Endometrial microvascular endothelial cells (primary cell): ENCODE data around the gene MKRN2. TPM values are rescaled to one million over a fixed set of nuclear protein-coding genes. Genes with fewer than 3 reads are reported as not detected.
"Not testable (repeated sequence)": the region's sequence is repeated elsewhere in the genome, so short reads cannot be mapped to it uniquely, and the experiment has no call there.

Source experiments
- in situ Hi-C: cut with HindIII; loops from 2 replicates; pipeline ENCODE4 v1.10.0; 2017; ENCODE audit warnings: low sequenced_read_pairs, low pct_unique_long_range_greater_than_20kb; ENCODE audit errors: inconsistent ontology term
- total RNA-seq: library from RNA; depleted of rRNA; stranded (reverse); fragments of >200 nt; gene quantifications from one replicate; pipeline ENCODE4 v1.2.3, GENCODE V29; 2015; ENCODE audit errors: inconsistent ontology term

MKRN2 gene
- total RNA-seq, 1 donor from 2014 or later: 33.0 TPM

DNA sequence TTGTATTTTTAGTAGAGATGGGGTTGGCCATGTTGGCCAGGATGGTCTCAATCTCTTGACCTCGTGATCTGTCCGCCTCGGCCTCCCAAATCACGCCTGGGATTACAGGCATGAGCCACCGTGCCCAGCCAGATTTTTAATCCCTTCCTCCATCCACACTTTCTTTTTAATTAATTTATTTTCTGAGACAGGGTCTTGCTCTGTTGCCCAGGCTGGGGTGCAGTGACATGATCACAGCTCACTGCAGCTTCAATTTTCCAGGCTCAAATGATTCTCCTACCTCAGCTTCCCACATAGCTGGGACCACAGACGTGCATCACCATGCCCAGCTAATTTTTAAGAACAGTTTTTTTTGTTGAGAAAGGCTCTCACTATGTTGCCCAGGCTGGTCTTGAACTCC, 63.4 kb downstream of the MKRN2 start:
- in situ Hi-C loops: no loop called here

DNA sequence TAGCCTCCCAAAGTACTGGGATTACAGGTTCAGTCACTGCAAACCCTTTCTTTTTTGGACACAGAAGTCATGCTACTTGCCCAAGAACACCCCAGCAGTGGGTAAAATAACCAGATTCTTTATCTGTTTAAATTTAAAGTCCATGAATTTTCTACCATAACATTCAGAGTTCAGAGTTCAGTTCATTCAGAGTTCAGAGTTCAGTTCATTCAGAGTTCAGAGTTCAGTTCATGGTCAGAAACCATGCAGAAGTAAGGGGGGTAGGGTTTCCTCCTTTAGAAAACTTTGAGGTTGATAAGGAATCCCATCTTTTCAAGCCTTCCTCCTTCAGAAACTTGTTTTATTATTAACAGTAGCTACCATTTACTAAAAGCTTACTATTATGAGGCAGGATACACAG, 63.8 kb downstream of the MKRN2 start:
- in situ Hi-C loops: no loop called here

DNA sequence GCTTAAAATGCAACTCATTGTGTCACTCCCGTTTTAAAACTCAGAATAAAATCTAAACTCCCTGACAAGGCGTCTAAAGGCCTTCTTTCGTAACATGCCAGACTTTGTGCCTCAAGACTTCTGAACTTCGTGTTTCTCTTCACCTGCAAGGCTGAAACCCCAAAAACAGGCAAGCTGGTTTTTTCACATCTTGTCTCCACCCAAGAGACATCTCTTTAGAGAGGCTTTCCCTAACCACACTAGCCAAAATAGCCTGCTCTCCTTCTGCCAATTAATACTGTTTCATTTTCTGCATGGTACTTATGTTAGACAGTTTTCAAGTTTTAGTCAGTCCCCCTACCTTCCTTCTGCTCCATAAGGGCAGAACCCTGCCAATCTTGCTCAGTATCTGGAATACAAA, 65.4 kb downstream of the MKRN2 start:
- in situ Hi-C loops: no loop called here

DNA sequence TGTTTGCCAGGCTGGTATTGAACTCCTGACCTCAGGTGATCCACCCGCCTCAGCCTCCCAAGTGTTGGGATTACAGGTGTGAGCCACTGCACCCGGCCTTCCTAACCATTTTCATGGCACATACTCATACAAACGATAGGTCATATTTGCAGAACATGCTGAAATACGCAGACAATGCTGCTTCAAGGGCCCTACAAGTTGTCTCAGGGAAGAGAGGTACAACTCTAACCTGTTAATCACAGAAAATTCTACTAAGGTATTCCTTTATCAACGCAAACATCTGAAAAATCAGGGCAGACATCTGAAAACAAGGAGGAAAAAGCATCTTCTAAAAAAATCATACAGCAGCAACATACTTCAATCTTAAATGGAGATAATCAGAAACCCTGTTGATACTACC, 67.2 kb downstream of the MKRN2 start:
- in situ Hi-C loops: no loop called here

DNA sequence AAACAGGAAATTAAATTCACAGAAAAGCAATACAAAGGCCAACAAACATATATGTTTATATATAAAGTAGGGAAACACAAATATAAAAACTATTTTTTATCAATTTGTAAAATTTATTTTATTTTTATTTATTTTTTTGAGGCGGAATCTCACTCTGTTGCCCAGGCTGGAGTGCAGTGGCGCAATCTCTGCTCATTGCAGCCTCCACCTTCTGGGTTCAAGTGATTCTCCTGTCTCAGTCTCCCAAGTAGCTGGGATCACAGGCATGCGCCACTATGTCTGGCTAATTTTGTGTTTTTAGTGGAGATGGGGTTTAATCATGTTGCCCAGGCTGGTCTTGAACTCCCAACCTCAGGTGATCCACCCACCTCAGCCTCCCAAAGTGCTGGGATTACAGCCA, 68.1 kb downstream of the MKRN2 start:
- in situ Hi-C loops: not testable (repeated sequence)

DNA sequence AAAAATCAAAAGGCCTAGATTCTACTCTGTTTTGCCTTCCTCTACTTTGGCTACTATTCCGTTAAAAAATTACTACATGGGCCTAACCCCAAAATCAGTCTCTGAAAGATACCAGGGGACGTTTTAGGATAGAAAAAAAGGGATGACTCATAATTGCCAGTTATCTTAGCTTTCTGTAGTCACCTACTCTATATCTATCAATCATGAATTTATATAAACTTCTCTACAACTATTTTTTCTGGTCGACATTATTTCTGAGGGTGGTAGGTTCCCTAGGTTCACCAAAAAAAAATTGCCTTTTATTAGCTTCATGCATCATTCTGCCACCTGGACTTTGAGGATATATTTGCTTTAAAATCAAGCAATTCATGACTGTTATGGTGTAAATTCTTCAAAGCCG, 70.5 kb downstream of the MKRN2 start:
- in situ Hi-C loops: no loop called here

DNA sequence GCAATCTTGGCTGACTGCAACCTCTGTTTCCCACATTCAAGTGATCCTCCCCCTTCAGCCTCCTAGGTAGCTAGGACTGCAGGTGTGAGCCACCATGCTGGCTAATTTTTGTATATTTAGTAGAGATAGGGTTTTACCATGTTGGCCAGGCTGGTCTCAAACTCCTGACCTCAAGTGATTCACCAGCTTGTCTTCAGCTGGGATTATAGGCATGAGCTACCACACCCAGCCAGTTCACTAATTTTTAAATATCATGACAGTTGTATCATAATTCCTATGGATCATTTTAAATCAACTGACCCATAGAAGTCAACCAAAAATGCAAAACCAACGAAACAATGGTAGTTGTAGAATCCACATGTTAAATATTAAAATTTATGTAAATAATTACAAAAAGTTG, 71.9 kb downstream of the MKRN2 start:
- in situ Hi-C loops: no loop called here

DNA sequence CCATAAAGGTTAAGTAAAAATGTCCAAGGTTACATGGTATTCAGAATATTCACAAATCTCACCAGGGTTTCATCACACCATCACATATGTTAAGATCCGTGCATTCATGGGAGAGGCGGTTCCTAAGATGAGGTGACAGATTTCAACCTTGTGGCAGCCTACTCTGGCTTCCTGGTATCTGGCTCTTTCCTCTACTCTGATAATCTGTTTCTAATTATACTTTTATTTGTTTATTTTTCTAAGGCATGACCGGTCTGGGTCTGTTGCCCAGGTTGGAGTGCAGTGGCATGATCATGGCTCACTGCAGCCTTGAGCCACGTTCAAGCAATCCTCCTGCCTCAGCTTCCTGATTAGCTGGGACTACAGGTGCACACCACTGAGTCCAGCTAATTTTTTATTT, 72.7 kb downstream of the MKRN2 start:
- in situ Hi-C loops: no loop called here

DNA sequence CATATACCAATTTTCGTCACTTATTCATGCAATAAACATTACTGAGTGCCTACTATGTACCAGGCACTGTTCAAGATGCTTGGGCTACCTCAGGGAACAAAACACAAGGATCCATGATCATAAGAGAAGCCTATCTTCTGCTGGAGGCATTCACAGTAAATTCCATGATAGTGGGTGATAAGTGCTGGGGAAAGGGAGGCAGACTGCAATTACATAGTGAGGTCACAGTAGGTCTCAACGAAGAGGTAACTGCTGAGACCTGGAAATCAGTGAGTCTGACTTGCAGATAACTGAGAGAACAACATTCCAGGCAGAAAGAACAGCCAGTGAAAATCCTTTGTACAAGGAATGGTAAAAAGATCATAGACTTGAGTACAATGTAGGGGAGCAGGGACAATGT, 73.4 kb downstream of the MKRN2 start:
- in situ Hi-C loops: no loop called here

DNA sequence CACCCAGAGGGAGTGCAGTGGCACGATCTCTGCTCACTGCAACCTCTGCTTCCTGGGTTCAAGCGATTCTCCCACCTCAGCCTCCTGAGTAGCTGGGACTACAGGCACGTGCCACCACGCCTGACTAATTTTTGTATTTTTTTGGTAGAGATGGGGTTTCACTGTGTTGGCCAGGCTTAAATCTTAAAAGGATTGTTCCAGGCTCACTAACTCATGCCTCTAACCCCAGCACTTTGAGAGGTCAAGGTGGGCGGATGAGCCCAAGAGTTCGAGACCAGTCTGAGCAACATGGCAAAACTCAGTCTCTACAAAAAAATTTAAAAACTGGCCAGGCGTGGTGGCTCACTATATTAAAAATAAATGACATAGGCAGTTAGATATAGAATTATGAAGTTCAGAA, 74.0 kb downstream of the MKRN2 start:
- in situ Hi-C loops: not testable (repeated sequence)

DNA sequence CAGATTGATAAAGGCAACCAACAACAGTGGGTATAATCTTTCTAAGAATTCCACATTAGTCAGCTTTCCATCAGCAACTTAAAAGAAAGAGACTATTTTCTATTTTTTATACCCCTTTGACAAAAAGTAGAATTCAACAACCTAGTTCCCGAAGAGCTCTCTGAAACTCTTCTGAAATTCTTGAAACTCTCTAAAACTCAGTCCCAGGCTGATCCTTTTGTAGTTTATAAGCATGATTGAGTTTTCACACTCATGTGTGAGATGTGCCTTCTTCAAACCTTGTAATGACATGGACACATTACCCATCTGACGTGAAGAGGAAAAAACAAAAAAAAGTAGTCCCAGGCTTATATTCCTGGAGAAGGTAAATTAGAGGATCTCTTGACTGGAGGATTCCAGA, 75.6 kb downstream of the MKRN2 start:
- in situ Hi-C loops: no loop called here

DNA sequence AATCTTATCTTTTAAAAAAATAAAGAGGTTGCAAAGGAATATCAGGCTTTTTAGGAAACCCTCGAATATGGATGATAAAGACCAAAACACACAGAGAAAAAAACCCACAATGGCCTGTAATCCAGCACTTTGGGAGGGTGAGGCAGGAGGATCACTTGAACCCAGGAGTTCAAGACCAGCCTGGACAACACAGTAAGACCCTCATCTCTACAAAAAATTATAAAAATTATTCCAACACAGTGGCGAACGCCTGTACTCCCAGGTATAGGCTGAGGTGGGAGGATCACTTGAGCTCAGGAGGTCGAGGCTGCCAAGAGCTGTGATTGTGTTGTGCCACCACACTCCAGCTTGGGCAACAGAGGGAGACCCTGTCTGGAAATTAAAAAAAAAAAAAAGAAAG, 76.2 kb downstream of the MKRN2 start:
- in situ Hi-C loops: no loop called here

Other genes with a start within 250 kb of the MKRN2 start
- gene TSEN2, start 72.6 kb upstream of the MKRN2 start, total RNA-seq: 7.7 TPM
- not detected for gene MKRN2OS, start 11.6 kb upstream of the MKRN2 start, total RNA-seq
- 71.5 TPM for gene RAF1, start 107.0 kb downstream of the MKRN2 start, total RNA-seq
- not detected for gene TMEM40, start 202.2 kb downstream of the MKRN2 start, total RNA-seq
- 0.74 TPM for gene CAND2, start 239.6 kb downstream of the MKRN2 start, total RNA-seq